Caco-2 (cell line): Measurements from ENCODE around the gene UBA5. TPM values are rescaled to one million over a fixed set of nuclear protein-coding genes. Genes with fewer than 3 reads are reported as not detected.
"Not testable (repeated sequence)": the region's sequence is repeated elsewhere in the genome, so short reads cannot be mapped to it uniquely, and the experiment has no call there.

Experiments
- Bru-seq: library from RNA; stranded (reverse); fragments of 400-500 nt; gene quantifications from one replicate; lab custom pipeline; 2021; lab: Mats Ljungman, UMichigan
- BruChase-seq, 2 experiments: library from RNA; stranded (reverse); fragments of 400-500 nt; gene quantifications; one replicate each; lab custom pipeline; 2021; lab: Mats Ljungman, UMichigan
- BruUV-seq: library from RNA; stranded (reverse); fragments of 400-500 nt; replicated peaks from 2 replicates; lab custom pipeline; 2021; lab: Mats Ljungman, UMichigan
- CTCF ChIA-PET: fragments of 300-600 bp; sonication (Branson Sonifier 250); formaldehyde crosslinking; loops from one replicate; lab custom pipeline; 2022; ENCODE audit warnings: antibody characterized with exemption; lab: Charles Lee
- POLR2A ChIA-PET: fragments of 300-600 bp; sonication (Branson Sonifier 250); formaldehyde crosslinking; loops from one replicate; lab custom pipeline; 2022; ENCODE audit warnings: antibody characterized with exemption; lab: Charles Lee
- DNase-seq, 2 experiments: peaks; one replicate each; pipeline versions ENCODE4 v3.0.0 to v3.0.0-alpha.2; 2020 to 2022
- H3K27me3 ChIP-seq: replicated peaks from 2 replicates; pipeline ENCODE4 v1.6.0; 2011; ENCODE audit warnings: low read length; ENCODE audit not compliant: control insufficient read depth, insufficient read depth
- H3K36me3 ChIP-seq: 2 replicates; pipeline ENCODE4 v1.5.1; 2011; ENCODE audit warnings: low read length; ENCODE audit not compliant: control insufficient read depth, insufficient read depth
- H3K4me1 ChIP-seq: fragments of 250-450 bp; sonication (Bioruptor Pico); 2 replicates; pipeline ENCODE4 v1.5.1; 2020; ENCODE audit warnings: mild to moderate bottlenecking
- H3K4me3 ChIP-seq: 2 replicates; pipeline ENCODE4 v1.5.1; 2011; ENCODE audit warnings: low read depth, mild to moderate bottlenecking, control low read depth, low read length
- H3K9me3 ChIP-seq: fragments of 250-450 bp; sonication (Bioruptor Pico); 2 replicates; pipeline ENCODE4 v1.5.1; 2020; ENCODE audit warnings: mild to moderate bottlenecking, moderate library complexity
- H3K27ac Mint-ChIP-seq: one replicate; pipeline ENCODE4 v1.8.0; 2022; ENCODE audit warnings: mixed read lengths; ENCODE audit not compliant: unreplicated experiment
- H3K27me3 Mint-ChIP-seq: one replicate; pipeline ENCODE4 v1.8.0; 2022; ENCODE audit warnings: mixed read lengths; ENCODE audit not compliant: insufficient read depth, unreplicated experiment
- H3K36me3 Mint-ChIP-seq: one replicate; pipeline ENCODE4 v1.8.0; 2022; ENCODE audit warnings: mild to moderate bottlenecking, mixed read lengths; ENCODE audit not compliant: insufficient read depth, unreplicated experiment
- H3K4me1 Mint-ChIP-seq: one replicate; pipeline ENCODE4 v1.8.0; 2022; ENCODE audit warnings: low read depth, mixed read lengths; ENCODE audit not compliant: unreplicated experiment
- H3K4me3 Mint-ChIP-seq: one replicate; pipeline ENCODE4 v1.8.0; 2022; ENCODE audit warnings: mild to moderate bottlenecking, moderate library complexity, mixed read lengths; ENCODE audit not compliant: unreplicated experiment
- H3K9me3 Mint-ChIP-seq: one replicate; pipeline ENCODE4 v1.8.0; 2022; ENCODE audit warnings: mixed read lengths; ENCODE audit not compliant: unreplicated experiment
- intact Hi-C: fragments of 100-400 bp; cut with micrococcal nuclease; formaldehyde crosslinking; loops from one replicate; pipeline ENCODE4 v1.10.0; 2022; ENCODE audit not compliant: unreplicated experiment
- long read RNA-seq: library from polyadenylated mRNA; stranded (forward); transcript quantifications from one replicate; pipeline ENCODE4 v2.0.0, GENCODE V29; 2022
- total RNA-seq: library from RNA; stranded (reverse); gene quantifications from 2 replicates; pipeline ENCODE4 v1.2.3, GENCODE V29; 2022
- TF ChIP-seq, protein P1 (sequence below), 2 experiments: fragments of 200-600 bp in 1 of 2; IDR thresholded peaks; 1 replicate in 1 of 2; 2 replicates in 1 of 2; pipeline versions ENCODE4 v1.5.1 to v1.8.0; 2011 to 2022; ENCODE audit warnings: antibody characterized with exemption in 1 of 2, control low read depth in 1 of 2, inconsistent platforms in 1 of 2, low read depth in 1 of 2, low read length in 1 of 2, mild to moderate bottlenecking in 1 of 2, moderate library complexity in 1 of 2; ENCODE audit not compliant: insufficient read depth in 1 of 2, severe bottlenecking in 1 of 2, unreplicated experiment in 1 of 2

UBA5 gene
- 42.1 and 47.6 TPM in 2 replicates for total RNA-seq
- Bru-seq, nascent RNA = percentile 86 among the genes with signal in this experiment
- percentile 95 among the genes with signal in this experiment for BruChase-seq, experiment 1, labeled RNA remaining after a 2-hour chase
- BruChase-seq, experiment 2, labeled RNA remaining after a 6-hour chase = percentile 88 among the genes with signal in this experiment
- long read RNA-seq, transcript UBA5-202 (12 exons, 3,705 nt) = major isoform, 125 of 148 reads
- long read RNA-seq, partial matches to known transcripts = 6 of 148 reads
- long read RNA-seq, other reads (novel, unspliced or antisense) = 16 of 148 reads

DNA sequence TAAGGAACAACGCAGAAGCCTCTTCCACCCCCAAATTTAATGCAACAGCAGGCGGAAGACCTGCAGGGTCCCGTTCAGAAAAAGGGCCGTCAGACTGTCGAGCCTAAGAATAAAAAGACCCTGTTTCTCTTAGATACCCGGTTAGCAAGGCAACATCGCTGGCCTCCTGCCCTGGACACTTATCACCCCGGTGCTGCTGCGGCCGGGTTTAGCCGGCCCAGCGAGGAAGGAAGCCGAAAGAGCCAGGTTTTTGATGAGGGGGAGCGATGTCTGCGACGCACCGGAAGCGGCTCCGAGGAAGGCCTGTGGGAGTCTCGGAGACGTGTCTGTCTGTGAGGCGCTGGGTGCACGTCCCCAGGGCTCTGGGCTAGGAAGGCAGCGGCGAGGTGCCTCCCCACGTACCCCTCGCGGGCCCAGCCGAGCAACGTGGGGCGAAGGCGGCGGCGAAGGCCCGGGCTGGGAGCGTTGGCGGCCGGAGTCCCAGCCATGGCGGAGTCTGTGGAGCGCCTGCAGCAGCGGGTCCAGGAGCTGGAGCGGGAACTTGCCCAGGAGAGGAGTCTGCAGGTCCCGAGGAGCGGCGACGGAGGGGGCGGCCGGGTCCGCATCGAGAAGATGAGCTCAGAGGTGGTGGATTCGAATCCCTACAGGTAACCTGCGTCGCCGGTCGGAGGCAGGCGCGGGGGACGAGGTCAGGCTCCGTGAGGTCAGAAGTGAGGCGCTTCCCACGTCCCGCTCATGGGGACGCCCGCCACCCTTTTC lies at the start of gene UBA5:
TSS of gene UBA5 (plus strand) at position 278 of the 759 bp plus-strand sequence. CDS start at position 487, 209 bp downstream.
- TF ChIP-seq, protein P1, sequence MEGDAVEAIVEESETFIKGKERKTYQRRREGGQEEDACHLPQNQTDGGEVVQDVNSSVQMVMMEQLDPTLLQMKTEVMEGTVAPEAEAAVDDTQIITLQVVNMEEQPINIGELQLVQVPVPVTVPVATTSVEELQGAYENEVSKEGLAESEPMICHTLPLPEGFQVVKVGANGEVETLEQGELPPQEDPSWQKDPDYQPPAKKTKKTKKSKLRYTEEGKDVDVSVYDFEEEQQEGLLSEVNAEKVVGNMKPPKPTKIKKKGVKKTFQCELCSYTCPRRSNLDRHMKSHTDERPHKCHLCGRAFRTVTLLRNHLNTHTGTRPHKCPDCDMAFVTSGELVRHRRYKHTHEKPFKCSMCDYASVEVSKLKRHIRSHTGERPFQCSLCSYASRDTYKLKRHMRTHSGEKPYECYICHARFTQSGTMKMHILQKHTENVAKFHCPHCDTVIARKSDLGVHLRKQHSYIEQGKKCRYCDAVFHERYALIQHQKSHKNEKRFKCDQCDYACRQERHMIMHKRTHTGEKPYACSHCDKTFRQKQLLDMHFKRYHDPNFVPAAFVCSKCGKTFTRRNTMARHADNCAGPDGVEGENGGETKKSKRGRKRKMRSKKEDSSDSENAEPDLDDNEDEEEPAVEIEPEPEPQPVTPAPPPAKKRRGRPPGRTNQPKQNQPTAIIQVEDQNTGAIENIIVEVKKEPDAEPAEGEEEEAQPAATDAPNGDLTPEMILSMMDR (IDR thresholded peaks at IDR 0.05; ENCODE audit: insufficient read depth in 1 of 2, low read depth in 1 of 2, low read length in 1 of 2, severe bottlenecking in 1 of 2, unreplicated experiment in 1 of 2) = no peak
- peak within 1 kb of the TSS; percentile 97 for H3K4me3 ChIP-seq
- CTCF ChIA-PET = no interaction called here
- BruUV-seq = no TSS peak
- no peaks in the 10 kb centered on the region for H3K36me3 ChIP-seq
- DNase-seq = peak; percentile 46 to 60
- H3K27me3 ChIP-seq = no peaks in the 10 kb centered on the region
- Mint-ChIP-seq H3K4me1 (peaks cover 33% of the 10 kb centered on the region), H3K27ac (peak within 1 kb of the TSS; percentile 99), H3K9me3 (no peaks in the 10 kb centered on the region), H3K36me3 (peaks cover 13% of the 10 kb centered on the region), H3K27me3 (no peaks in the 10 kb centered on the region), H3K4me3 (peak within 1 kb of the TSS; percentile 97)
- intact Hi-C loops = no loop called here
- POLR2A ChIA-PET = no interaction called here
- H3K9me3 ChIP-seq = no peaks in the 10 kb centered on the region
- peaks cover 38% of the 10 kb centered on the region for H3K4me1 ChIP-seq

GRCh38 chr3:132615301-132615700 lies 44.8 kb upstream of the UBA5 start:
- H3K27me3 Mint-ChIP-seq, H3K4me1 ChIP-seq, POLR2A ChIA-PET, intact Hi-C loops, DNase-seq, H3K9me3 ChIP-seq, H3K4me3 Mint-ChIP-seq, H3K27ac Mint-ChIP-seq, H3K36me3 ChIP-seq, H3K36me3 Mint-ChIP-seq, H3K4me1 Mint-ChIP-seq, CTCF ChIA-PET, H3K9me3 Mint-ChIP-seq, H3K27me3 ChIP-seq, H3K4me3 ChIP-seq, BruUV-seq: not testable (repeated sequence)

GRCh38 chr3:132615881-132616280 lies 44.2 kb upstream of the UBA5 start:
- peaks cover 10% of the 10 kb centered on the region for H3K9me3 Mint-ChIP-seq
- TF ChIP-seq, protein P1 (IDR thresholded peaks at IDR 0.05; ENCODE audit: insufficient read depth in 1 of 2, low read depth in 1 of 2, low read length in 1 of 2, severe bottlenecking in 1 of 2, unreplicated experiment in 1 of 2) = no peak
- DNase-seq = no peak
- H3K4me1 Mint-ChIP-seq = no peaks in the 10 kb centered on the region
- BruUV-seq = no TSS peak
- no peaks in the 10 kb centered on the region for H3K9me3 ChIP-seq
- no peaks in the 10 kb centered on the region for H3K27me3 ChIP-seq
- H3K36me3 Mint-ChIP-seq = peaks cover 9% of the 10 kb centered on the region
- 0 out of 2 replicates have a peak, but pooled peaks cover 2% of the 10 kb centered on the region for H3K36me3 ChIP-seq
- no peak overlapping the region for H3K27ac Mint-ChIP-seq
- CTCF ChIA-PET = no interaction called here
- H3K4me3 Mint-ChIP-seq = no peak overlapping the region
- POLR2A ChIA-PET = no interaction called here
- H3K4me3 ChIP-seq = no peak overlapping the region
- H3K27me3 Mint-ChIP-seq = no peaks in the 10 kb centered on the region
- intact Hi-C loops = no loop called here
- no peaks in the 10 kb centered on the region for H3K4me1 ChIP-seq
